ENCODE results near the gene KIF20B. TPM values are rescaled to one million over a fixed set of nuclear protein-coding genes. Genes with fewer than 3 reads are reported as not detected.

KIF20B gene
- total RNA-seq, 3 donors from 2014 or later, result 3.3 to 5.6 (median 3.7) TPM

DNA sequence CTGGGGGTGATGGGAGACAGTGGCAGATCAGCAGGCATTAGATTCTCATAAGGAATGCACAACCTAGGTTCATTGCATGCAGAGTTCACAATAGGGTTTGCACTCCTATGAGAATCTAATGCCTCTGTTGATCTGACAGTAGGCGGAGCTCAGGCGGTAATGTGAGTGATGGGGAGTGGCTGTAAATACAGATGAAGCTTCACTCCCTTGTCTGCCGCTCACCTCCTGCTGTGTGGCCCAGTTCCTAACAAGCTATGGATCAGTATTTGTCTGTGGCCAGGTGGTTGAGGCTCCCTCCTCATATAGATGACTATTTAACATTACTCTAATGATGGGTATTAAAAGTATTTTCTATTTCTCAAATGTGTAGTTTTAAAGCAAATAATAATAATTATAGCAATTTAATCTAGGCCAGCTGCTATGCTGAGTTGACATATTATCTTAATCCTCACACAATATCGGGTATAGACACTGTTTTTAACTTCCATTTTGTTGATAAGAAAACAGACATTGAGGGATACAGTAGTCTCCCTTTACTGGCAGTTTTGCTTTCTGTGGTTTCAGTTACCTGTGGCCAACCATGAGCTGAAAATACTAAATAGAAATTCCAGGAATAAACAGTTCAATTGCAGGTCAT, 39.9 kb downstream of the KIF20B start:
- intact Hi-C loops (cut with DNase I; ENCODE audit: low total_unique reads), result no loop called here
- Histone ChIP-seq H3K36me3 (no peaks in the 10 kb centered on the region), H3K9me3 (no peaks in the 10 kb centered on the region), H3K27me3 (no peaks in the 10 kb centered on the region), H3K4me1 (no peaks in the 10 kb centered on the region), H3K27ac (no peak overlapping the region), H3K4me3 (no peak overlapping the region)
- TF ChIP-seq, protein P1, sequence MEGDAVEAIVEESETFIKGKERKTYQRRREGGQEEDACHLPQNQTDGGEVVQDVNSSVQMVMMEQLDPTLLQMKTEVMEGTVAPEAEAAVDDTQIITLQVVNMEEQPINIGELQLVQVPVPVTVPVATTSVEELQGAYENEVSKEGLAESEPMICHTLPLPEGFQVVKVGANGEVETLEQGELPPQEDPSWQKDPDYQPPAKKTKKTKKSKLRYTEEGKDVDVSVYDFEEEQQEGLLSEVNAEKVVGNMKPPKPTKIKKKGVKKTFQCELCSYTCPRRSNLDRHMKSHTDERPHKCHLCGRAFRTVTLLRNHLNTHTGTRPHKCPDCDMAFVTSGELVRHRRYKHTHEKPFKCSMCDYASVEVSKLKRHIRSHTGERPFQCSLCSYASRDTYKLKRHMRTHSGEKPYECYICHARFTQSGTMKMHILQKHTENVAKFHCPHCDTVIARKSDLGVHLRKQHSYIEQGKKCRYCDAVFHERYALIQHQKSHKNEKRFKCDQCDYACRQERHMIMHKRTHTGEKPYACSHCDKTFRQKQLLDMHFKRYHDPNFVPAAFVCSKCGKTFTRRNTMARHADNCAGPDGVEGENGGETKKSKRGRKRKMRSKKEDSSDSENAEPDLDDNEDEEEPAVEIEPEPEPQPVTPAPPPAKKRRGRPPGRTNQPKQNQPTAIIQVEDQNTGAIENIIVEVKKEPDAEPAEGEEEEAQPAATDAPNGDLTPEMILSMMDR (IDR thresholded peaks at IDR 0.05), result no peak
- TF ChIP-seq POLR2A (IDR thresholded peaks at IDR 0.05) (no peak), POLR2AphosphoS5 (IDR thresholded peaks at IDR 0.05) (no peak)
- no peak for DNase-seq (ENCODE audit: low spot score in 2 of 2)

DNA sequence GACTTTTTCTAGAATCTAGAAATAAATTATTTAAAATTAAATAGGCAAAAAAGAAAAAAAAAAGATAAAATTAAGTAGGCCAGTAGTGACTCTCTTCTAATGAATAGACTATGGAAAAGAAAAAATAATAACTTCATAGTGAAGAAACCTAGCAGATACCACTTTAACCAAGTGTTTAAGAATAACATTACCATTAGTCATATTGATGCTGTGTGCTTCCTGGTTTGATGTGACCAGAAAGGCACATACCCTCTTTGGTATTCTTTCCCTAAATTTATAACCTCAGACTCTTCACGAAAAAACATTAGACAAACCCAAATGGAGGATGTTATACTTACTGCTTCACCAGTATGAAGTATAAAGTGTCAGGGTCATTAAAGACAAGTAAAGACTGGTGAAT, 42.6 kb downstream of the KIF20B start:
- intact Hi-C loops (cut with DNase I; ENCODE audit: low total_unique reads), result no loop called here

GRCh38 chr10:89745903-89746302, 44.5 kb downstream of the KIF20B start:
- no peaks in the 10 kb centered on the region for H3K36me3 ChIP-seq
- no peak for DNase-seq (ENCODE audit: low spot score in 2 of 2)

More for the DNA sequence above, 42.6 kb downstream of the KIF20B start:
- no peaks in the 10 kb centered on the region for H3K4me1 ChIP-seq
- H3K9me3 ChIP-seq, result no peaks in the 10 kb centered on the region
- no peak overlapping the region for H3K4me3 ChIP-seq
- no peaks in the 10 kb centered on the region for H3K27me3 ChIP-seq
- H3K27ac ChIP-seq, result no peak overlapping the region
- DNase-seq (ENCODE audit: low spot score in 2 of 2), result no peak
- no peaks in the 10 kb centered on the region for H3K36me3 ChIP-seq
- TF ChIP-seq POLR2AphosphoS5 (IDR thresholded peaks at IDR 0.05) (no peak), POLR2A (IDR thresholded peaks at IDR 0.05) (no peak)
- TF ChIP-seq, protein P1 (IDR thresholded peaks at IDR 0.05), result no peak

GRCh38 chr10:89750441-89750840, 49.1 kb downstream of the KIF20B start:
- no peak for TF ChIP-seq POLR2AphosphoS5 (IDR thresholded peaks at IDR 0.05)
- no peak for TF ChIP-seq POLR2A (IDR thresholded peaks at IDR 0.05)
- TF ChIP-seq, protein P1 (IDR thresholded peaks at IDR 0.05), result no peak

More at GRCh38 chr10:89745903-89746302, 44.5 kb downstream of the KIF20B start:
- no peak overlapping the region for H3K27ac ChIP-seq
- no peak overlapping the region for H3K4me3 ChIP-seq
- H3K9me3 ChIP-seq, result no peaks in the 10 kb centered on the region
- H3K4me1 ChIP-seq, result no peaks in the 10 kb centered on the region
- intact Hi-C loops (cut with DNase I; ENCODE audit: low total_unique reads), result no loop called here
- no peaks in the 10 kb centered on the region for H3K27me3 ChIP-seq
- TF ChIP-seq, protein P1 (IDR thresholded peaks at IDR 0.05), result no peak
- no peak for TF ChIP-seq POLR2AphosphoS5 (IDR thresholded peaks at IDR 0.05)
- no peak for TF ChIP-seq POLR2A (IDR thresholded peaks at IDR 0.05)

DNA sequence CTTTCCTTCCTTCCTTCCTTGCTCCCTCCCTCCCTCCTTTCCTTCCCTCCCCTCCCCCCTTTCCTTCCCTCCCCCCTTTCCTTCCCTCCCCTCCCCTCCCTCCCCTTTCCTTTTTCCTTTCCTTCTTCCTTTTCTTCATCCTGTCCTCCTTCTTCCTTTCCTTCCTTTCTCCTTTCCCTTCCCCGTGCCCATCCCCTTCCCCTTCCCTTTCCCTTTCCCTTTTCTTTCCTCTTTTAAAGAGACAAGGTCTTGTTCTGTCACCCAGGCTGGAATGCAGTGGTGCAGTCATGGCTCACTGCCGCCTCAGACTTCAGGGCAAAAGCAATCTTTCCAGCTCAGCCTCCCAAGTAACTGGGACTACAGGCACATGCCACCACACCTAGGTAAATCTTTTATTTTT, 54.0 kb downstream of the KIF20B start:
- Histone ChIP-seq H3K27me3 (no peaks in the 10 kb centered on the region), H3K4me1 (no peaks in the 10 kb centered on the region)
- intact Hi-C loops (cut with DNase I; ENCODE audit: low total_unique reads), result no loop called here

More at GRCh38 chr10:89750441-89750840, 49.1 kb downstream of the KIF20B start:
- Histone ChIP-seq H3K4me1 (no peaks in the 10 kb centered on the region), H3K9me3 (no peaks in the 10 kb centered on the region), H3K27ac (no peak overlapping the region), H3K27me3 (no peaks in the 10 kb centered on the region), H3K4me3 (no peak overlapping the region), H3K36me3 (no peaks in the 10 kb centered on the region)
- no peak for DNase-seq (ENCODE audit: low spot score in 2 of 2)
- intact Hi-C loops (cut with DNase I; ENCODE audit: low total_unique reads), result no loop called here

More for the DNA sequence above, 54.0 kb downstream of the KIF20B start:
- no peak for DNase-seq (ENCODE audit: low spot score in 2 of 2)
- no peak for TF ChIP-seq POLR2A (IDR thresholded peaks at IDR 0.05)
- TF ChIP-seq POLR2AphosphoS5 (IDR thresholded peaks at IDR 0.05), result no peak
- TF ChIP-seq, protein P1 (IDR thresholded peaks at IDR 0.05), result no peak
- no peaks in the 10 kb centered on the region for H3K9me3 ChIP-seq
- H3K4me3 ChIP-seq, result no peak overlapping the region
- H3K27ac ChIP-seq, result no peak overlapping the region
- no peaks in the 10 kb centered on the region for H3K36me3 ChIP-seq
